BLaER1 treated with 17β-estradiol and CSF1 and Interleukin-3, amounts not matched to agents 10 nM and 100 nM (cell line): ENCODE data around the gene SLC47A2.

Experiments
- H3K27ac ChIP-seq, 11 experiments: shearing (Covaris generic); formaldehyde crosslinking; 2 replicates each; pipeline ENCODE4 v1.8.1; 2022
- H3K27me3 ChIP-seq, 11 experiments: shearing (Covaris generic); formaldehyde crosslinking; 2 replicates each; pipeline ENCODE4 v1.8.1; 2022
- H3K36me3 ChIP-seq, 11 experiments: shearing (Covaris generic); formaldehyde crosslinking; 2 replicates each; pipeline ENCODE4 v1.8.1; 2022
- H3K4me1 ChIP-seq, 10 experiments: shearing (Covaris generic); formaldehyde crosslinking; 2 replicates each; pipeline ENCODE4 v1.8.1; 2022
- H3K4me2 ChIP-seq, 11 experiments: shearing (Covaris generic); formaldehyde crosslinking; 2 replicates each; pipeline ENCODE4 v1.8.1; 2022
- H3K4me3 ChIP-seq, 10 experiments: shearing (Covaris generic); formaldehyde crosslinking; 2 replicates each; pipeline ENCODE4 v1.8.1; 2022
- H3K9ac ChIP-seq, 11 experiments: shearing (Covaris generic); formaldehyde crosslinking; 2 replicates each; pipeline ENCODE4 v1.8.1; 2022
- H3K9me3 ChIP-seq, 11 experiments: shearing (Covaris generic); formaldehyde crosslinking; replicated peaks in 1 of 11; 2 replicates each; pipeline ENCODE4 v1.8.1; 2022
- H4K20me1 ChIP-seq, 11 experiments: shearing (Covaris generic); formaldehyde crosslinking; 2 replicates each; pipeline ENCODE4 v1.8.1; 2022
- Cebpa-rat ChIP-seq, 11 experiments: shearing (Covaris generic); IDR thresholded peaks; 2 replicates each; pipeline ENCODE4 v1.8.1; 2022

The SLC47A2 gene

DNA sequence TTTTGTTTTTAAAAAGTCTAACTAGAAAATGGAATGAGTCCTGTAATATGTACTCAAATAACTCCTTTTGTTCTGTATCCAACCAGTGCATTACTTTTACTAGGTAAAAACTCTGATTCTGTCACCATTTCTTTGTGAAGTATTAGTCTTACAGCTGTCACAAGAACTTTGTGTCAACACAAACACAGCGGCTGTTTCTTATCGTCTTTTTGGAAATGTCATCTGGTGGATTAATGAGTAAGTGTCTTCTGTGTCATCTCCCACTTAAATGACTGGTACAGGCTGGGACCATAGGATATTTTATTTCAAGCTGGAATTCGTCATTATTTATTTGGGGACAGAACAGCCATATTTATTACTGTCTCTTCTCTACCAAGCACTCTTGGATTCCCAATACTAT is 86.9 kb downstream of the SLC47A2 start:
- Histone ChIP-seq H4K20me1 (no peaks in the 10 kb centered on the region), H3K27me3 (no peaks in the 10 kb centered on the region), H3K4me1 (no peaks in the 10 kb centered on the region), H3K9ac (no peak overlapping the region), H3K4me3 (no peak overlapping the region), H3K27ac (no peak overlapping the region), H3K4me2 (no peak overlapping the region), H3K9me3 (peaks cover 0 to 9% (median 0%) of the 10 kb centered on the region in 11 experiments; a peak in 1 of 22 replicates), H3K36me3 (no peaks in the 10 kb centered on the region)
- TF ChIP-seq Cebpa-rat (IDR thresholded peaks at IDR 0.05) = no peak
